Gastroesophageal sphincter (tissue), 4 donors: Measurements from ENCODE around the gene ZBTB3. TPM values are rescaled to one million over a fixed set of nuclear protein-coding genes. Genes with fewer than 3 reads are reported as not detected.

Experiments used
- ATAC-seq: fragments of 150-250 bp; one replicate; pipeline ENCODE4 v1.9.1; 2016; ENCODE audit warnings: mild to moderate bottlenecking, moderate library complexity
- H3K27ac ChIP-seq, 4 donors: fragments of 200-600 bp; sonication (generic) in 3 of 4; 1 replicate in 3 of 4; 2 replicates in 1 of 4; pipeline ENCODE4 v1.5.1; 2016 to 2019
- H3K27me3 ChIP-seq: fragments of 200-600 bp; sonication (generic); one replicate; pipeline ENCODE4 v1.5.1; 2019
- H3K36me3 ChIP-seq, 2 donors: fragments of 200-600 bp; sonication (generic); one replicate each; pipeline ENCODE4 v1.5.1; 2019; ENCODE audit warnings: control low read depth in 1 of 2
- H3K4me1 ChIP-seq, 3 donors: fragments of 200-600 bp; sonication (generic); 1 replicate in 2 of 3; 2 replicates in 1 of 3; pipeline ENCODE4 v1.5.1; 2016 to 2019; ENCODE audit warnings: control low read depth in 2 of 3
- H3K4me3 ChIP-seq, 2 donors: fragments of 200-600 bp; sonication (generic); one replicate each; pipeline ENCODE4 v1.5.1; 2019; ENCODE audit warnings: mild to moderate bottlenecking in 1 of 2, moderate library complexity in 1 of 2
- H3K9me3 ChIP-seq, 3 donors: fragments of 200-600 bp; sonication (generic); one replicate each; pipeline ENCODE4 v1.5.1; 2017 to 2019; ENCODE audit warnings: control low read depth in 2 of 3
- EP300 ChIP-seq: sonication (generic); formaldehyde crosslinking; IDR thresholded peaks from one replicate; pipeline ENCODE4 v1.6.1; 2017; ENCODE audit warnings: antibody characterized with exemption, mild to moderate bottlenecking
- POLR2A ChIP-seq, 2 donors: fragments of 450-650 bp; IDR thresholded peaks; one replicate each; pipeline ENCODE4 v1.6.1; 2017; ENCODE audit warnings: antibody characterized with exemption in 2 of 2, mild to moderate bottlenecking in 2 of 2, moderate library complexity in 1 of 2
- POLR2AphosphoS5 ChIP-seq: sonication (generic); formaldehyde crosslinking; IDR thresholded peaks from one replicate; pipeline ENCODE4 v1.6.1; 2017; ENCODE audit warnings: antibody characterized with exemption
- WGBS, 2 donors: methylation state at CpG; one replicate each; pipeline ENCODE4 v1.1.5; 2018; ENCODE audit warnings: low coverage in 1 of 2; 5-methylcytosine and 5-hydroxymethylcytosine counted together
- total RNA-seq, 4 donors: library from RNA; depleted of rRNA; stranded (reverse); fragments of >200 nt; gene quantifications; one replicate each; pipeline ENCODE4 v1.1.0, GENCODE V29; 2016
- TF ChIP-seq, protein P1 (sequence below), 4 experiments: fragments of 200-600 bp in 2 of 4; fragments of 450-650 bp in 2 of 4; sonication (generic) in 1 of 4; IDR thresholded peaks; one replicate each; pipeline ENCODE4 v1.5.1; 2017 to 2019; ENCODE audit warnings: antibody characterized with exemption in 4 of 4, mild to moderate bottlenecking in 2 of 4, moderate library complexity in 2 of 4

Gene ZBTB3
- total RNA-seq, 4 donors from 2014 or later: 8.8 to 15.8 (median 12.3) TPM

DNA sequence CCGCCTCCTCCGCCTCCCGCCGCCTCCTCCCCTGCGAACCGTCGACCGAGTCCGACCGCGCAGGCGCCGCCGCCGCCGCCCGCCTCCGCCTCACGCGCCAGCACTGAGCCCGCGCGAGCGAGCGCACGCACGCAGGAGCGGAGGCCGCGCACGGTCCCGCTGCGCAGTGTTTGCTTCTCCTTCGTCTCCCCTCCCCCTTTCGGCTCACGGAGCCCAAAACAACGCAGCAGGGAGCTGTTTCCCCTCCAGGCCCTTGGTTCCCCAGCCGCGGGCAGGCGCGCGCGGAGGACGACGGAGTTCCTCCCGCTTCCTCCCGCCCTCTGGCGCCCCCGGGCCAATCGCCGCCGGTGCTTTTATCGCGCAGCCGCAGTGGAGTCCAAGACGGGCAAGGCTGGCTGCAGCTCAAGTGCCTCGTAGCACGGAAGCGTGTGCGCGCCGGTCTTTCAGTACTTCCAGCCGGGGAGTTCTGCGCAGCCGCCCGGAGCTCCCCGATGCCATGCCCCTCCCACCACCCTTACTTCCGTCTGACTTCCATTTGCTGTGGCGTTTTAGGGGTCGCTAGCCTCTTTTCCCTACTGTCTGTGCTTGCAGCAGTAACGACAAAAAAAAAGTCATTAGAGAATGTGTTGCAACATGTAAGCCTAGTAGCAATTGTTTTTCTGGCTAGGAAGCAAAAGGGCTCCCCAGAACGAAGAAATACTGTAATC, 26.6 kb downstream of the ZBTB3 start, which contains the start of gene HNRNPUL2:
Gene HNRNPUL2, minus strand, starts transcription at position 293 of the 707 bp plus-strand sequence. CDS start 301 bp downstream, outside the sequence.
- Histone ChIP-seq H3K4me1 (peaks cover 0 to 73% (median 19%) of the 10 kb centered on the region in 3 donors), H3K27me3 (no peaks in the 10 kb centered on the region), H3K36me3 (peaks cover 4 to 34% of the 10 kb centered on the region in 2 donors), H3K27ac (peak within 1 kb of the TSS; percentile 64 to 98 (median 96)), H3K4me3 (peak within 1 kb of the TSS; percentile 77 to 98), H3K9me3 (no peaks in the 10 kb centered on the region)
- WGBS, 2 donors: 0% methylated on average over 10 to 11 of the region's 72 CpGs
- ATAC-seq: peak; percentile 94
- TF ChIP-seq EP300 (no peak), POLR2AphosphoS5 (peak; percentile 91), POLR2A (IDR thresholded peaks at IDR 0.05) (peak; percentile 92 to 96)
- TF ChIP-seq, protein P1, sequence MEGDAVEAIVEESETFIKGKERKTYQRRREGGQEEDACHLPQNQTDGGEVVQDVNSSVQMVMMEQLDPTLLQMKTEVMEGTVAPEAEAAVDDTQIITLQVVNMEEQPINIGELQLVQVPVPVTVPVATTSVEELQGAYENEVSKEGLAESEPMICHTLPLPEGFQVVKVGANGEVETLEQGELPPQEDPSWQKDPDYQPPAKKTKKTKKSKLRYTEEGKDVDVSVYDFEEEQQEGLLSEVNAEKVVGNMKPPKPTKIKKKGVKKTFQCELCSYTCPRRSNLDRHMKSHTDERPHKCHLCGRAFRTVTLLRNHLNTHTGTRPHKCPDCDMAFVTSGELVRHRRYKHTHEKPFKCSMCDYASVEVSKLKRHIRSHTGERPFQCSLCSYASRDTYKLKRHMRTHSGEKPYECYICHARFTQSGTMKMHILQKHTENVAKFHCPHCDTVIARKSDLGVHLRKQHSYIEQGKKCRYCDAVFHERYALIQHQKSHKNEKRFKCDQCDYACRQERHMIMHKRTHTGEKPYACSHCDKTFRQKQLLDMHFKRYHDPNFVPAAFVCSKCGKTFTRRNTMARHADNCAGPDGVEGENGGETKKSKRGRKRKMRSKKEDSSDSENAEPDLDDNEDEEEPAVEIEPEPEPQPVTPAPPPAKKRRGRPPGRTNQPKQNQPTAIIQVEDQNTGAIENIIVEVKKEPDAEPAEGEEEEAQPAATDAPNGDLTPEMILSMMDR (IDR thresholded peaks at IDR 0.05): peak in 1 of 4 experiments; percentile 3

DNA sequence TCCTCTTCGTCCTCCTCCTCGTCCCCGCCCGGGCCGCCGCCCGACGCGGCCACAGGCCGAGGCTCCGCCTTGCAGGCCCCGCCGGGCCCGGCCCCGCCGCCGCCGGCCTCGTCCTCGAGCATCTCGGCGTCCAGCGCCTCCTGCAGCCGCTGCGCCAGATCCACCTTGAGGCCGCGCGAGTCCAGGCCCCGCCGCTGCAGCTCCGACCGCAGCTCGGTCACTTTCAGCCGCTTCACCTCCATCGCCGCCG, 27.1 kb downstream of the ZBTB3 start:
- ATAC-seq: peak; percentile 2
- 0% methylated on average over 9 of the region's 37 CpGs; no CpG with 5 or more reads in 1 of the 2 donors for WGBS, 2 donors
- H3K4me1 ChIP-seq: peaks cover 0 to 73% (median 19%) of the 10 kb centered on the region in 3 donors
- TF ChIP-seq POLR2A (IDR thresholded peaks at IDR 0.05) (no peak), EP300 (no peak), POLR2AphosphoS5 (no peak)
- TF ChIP-seq, protein P1 (IDR thresholded peaks at IDR 0.05): peak in 1 of 4 experiments; percentile 2
- no peaks in the 10 kb centered on the region for H3K9me3 ChIP-seq
- H3K4me3 ChIP-seq: peak overlapping the region; percentile 77 to 98
- H3K27me3 ChIP-seq: no peaks in the 10 kb centered on the region
- peak overlapping the region; percentile 64 to 98 (median 96) for H3K27ac ChIP-seq
- peaks cover 5 to 34% of the 10 kb centered on the region in 2 donors for H3K36me3 ChIP-seq

DNA sequence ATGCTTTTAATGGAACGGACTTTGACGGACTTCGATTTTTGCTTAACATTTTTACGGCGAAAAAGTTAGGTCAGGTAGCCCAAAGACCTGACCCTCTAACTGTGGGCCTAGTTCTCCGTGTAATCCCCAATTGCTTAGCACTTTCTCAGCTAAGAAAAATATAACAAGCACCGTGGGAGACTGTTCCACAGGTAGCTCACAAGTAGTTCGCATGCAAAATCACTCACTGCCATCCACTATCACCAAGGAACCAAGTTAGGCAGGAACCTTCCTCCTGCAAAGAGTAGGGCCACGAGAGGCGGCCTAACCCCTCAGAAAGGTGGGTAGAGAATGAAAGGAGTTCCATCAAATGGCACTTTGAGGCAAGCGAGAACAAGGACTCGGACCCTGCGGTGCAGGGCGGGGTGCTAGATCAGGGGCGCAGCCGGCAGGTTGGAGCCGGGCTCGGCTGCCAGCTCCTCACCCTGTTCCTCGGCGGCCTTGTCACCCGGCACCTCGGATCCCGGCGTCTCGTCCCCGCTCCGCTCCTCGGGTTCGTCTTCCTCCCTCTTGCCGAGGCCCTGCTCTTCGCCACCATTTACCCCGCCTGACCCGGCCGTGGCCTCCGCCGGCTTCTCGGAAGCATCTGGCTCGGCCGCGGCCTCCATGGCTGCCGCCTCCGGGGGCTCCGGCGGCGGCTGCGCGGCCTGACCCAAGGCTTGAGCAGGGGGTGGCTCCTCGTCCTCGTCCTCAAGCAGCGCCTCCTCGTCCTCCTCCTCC, 27.6 kb downstream of the ZBTB3 start:
- no peaks in the 10 kb centered on the region for H3K27me3 ChIP-seq
- WGBS, 2 donors: 2 to 3% methylated on average over 9 to 24 of the region's 51 CpGs
- no peak for TF ChIP-seq POLR2AphosphoS5
- TF ChIP-seq POLR2A (IDR thresholded peaks at IDR 0.05): no peak
- TF ChIP-seq, protein P1 (IDR thresholded peaks at IDR 0.05): no peak
- TF ChIP-seq EP300: no peak
- ATAC-seq: no peak
- peak overlapping the region; percentile 64 to 98 (median 96) for H3K27ac ChIP-seq
- peaks cover 0 to 70% (median 19%) of the 10 kb centered on the region in 3 donors for H3K4me1 ChIP-seq
- H3K4me3 ChIP-seq: peak overlapping the region; percentile 77 to 98
- no peaks in the 10 kb centered on the region for H3K9me3 ChIP-seq
- H3K36me3 ChIP-seq: peaks cover 10 to 38% of the 10 kb centered on the region in 2 donors

DNA sequence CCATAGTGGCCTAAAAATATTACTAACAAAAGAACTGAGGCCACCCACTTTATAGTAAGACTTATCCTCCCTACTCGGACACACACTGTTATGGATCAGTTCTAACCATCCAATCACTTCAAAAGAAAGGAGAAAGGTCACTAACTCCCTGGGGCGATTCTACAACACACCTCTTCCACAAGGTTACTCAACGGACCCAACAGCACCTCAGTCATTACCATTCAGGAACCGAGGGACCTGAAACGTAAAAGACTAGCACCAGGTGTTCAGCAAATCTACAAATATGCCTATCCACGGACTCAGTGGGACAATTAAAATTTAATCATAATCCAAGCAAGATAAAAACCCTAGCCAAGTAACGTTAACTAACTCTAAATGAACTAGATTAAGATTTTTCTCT, 28.3 kb downstream of the ZBTB3 start:
- WGBS, 2 donors: 0% methylated on average over 6 to 7 of the region's 7 CpGs
- Histone ChIP-seq H3K27ac (peak overlapping the region; percentile 11 to 98 (median 96)), H3K4me1 (peaks cover 0 to 63% (median 19%) of the 10 kb centered on the region in 3 donors)

DNA sequence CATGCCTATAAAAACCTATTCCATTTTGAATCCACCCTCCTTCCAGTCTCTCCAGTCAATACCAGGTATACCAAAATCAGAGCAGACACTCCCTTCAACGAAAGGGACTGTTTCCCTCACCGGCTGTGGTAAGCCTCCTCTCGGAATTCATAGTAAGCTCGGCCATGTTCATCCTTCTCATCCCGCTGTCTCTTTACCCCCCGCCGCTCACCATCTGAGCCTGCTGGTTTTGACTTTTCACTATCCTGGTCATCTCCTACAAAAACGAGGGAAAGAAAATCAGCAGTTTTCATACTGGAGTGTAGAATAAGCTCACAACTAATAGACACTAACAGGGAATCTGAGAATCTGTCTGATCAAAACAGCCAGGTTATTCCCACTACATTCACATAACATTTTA, 29.8 kb downstream of the ZBTB3 start:
- 26 to 43% methylated on average over 8 of the region's 8 CpGs for WGBS, 2 donors
- Histone ChIP-seq H3K27me3 (no peaks in the 10 kb centered on the region), H3K4me1 (peaks cover 0 to 54% (median 12%) of the 10 kb centered on the region in 3 donors), H3K36me3 (peaks cover 23 to 50% of the 10 kb centered on the region in 2 donors), H3K27ac (peak overlapping the region in 3 of 4 donors; percentile 47 to 96 (median 96)), H3K9me3 (no peaks in the 10 kb centered on the region), H3K4me3 (peak overlapping the region in 1 of 2 donors; percentile 98)
- ATAC-seq: no peak
- no peak for TF ChIP-seq EP300
- TF ChIP-seq, protein P1 (IDR thresholded peaks at IDR 0.05): no peak
- TF ChIP-seq POLR2AphosphoS5: no peak
- TF ChIP-seq POLR2A (IDR thresholded peaks at IDR 0.05): no peak

More for the DNA sequence above, 28.3 kb downstream of the ZBTB3 start:
- Histone ChIP-seq H3K36me3 (peaks cover 14 to 38% of the 10 kb centered on the region in 2 donors), H3K27me3 (no peaks in the 10 kb centered on the region), H3K9me3 (no peaks in the 10 kb centered on the region), H3K4me3 (peak overlapping the region; percentile 77 to 98)
- ATAC-seq: no peak
- TF ChIP-seq POLR2A (IDR thresholded peaks at IDR 0.05): no peak
